Head of caudate nucleus (tissue), 42 donors: Measurements from ENCODE around the gene AK2.
"Not testable (repeated sequence)": the region's sequence is repeated elsewhere in the genome, so short reads cannot be mapped to it uniquely, and the experiment has no call there.

ENCODE experiments used
- DNase-seq, 42 donors: peaks; one replicate each; pipeline versions ENCODE4 v3.0.0 to v3.0.0-alpha.2; 2020 to 2021; ENCODE audit warnings: mixed read lengths in 7 of 42
- intact Hi-C: fragments of 100-400 bp; cut with DNase I; formaldehyde crosslinking; loops from one replicate; pipeline ENCODE4 v1.15.0; 2022

AK2 gene

DNA sequence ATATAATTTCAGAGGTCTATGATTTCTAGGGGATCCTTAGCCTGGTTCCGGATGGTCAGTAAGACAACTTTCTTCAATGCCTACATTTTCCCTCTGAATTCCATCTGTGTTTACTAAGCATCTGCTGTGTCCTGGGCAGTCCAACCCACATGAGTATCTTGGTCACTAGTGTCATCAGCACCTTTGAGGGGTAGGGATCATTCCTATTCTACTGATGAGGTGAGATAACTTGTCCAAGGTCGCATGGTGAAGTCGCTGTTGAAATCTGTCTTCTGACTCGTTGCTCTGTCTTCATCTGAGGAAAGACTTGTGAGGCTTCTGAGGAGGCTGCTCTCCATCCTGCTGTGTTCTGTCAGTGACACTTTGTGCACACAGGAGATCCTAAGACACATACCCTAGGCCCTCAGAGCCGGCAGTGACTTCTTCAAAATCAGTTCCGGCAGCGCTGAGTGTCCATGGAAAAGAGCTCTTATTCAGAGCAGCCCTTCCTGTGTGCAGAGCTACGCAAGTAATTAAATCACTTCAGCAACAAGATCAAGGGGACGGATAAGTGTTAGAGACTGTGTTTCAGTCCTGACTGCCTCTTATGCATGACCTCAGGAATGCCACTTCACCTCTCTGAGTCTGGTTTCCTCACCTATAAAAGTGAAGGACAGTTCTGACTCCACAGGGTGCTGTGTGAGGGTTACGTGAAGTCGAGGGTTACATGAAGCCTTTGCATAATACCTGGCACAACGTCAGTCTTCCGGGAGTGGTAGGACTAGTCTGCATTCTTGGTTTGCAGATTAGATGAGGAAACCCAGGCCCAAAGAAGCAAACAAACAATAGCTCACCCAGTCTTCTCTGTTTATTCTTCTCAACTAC, 28.4 kb downstream of the AK2 start:
- DNase-seq = no peak

DNA sequence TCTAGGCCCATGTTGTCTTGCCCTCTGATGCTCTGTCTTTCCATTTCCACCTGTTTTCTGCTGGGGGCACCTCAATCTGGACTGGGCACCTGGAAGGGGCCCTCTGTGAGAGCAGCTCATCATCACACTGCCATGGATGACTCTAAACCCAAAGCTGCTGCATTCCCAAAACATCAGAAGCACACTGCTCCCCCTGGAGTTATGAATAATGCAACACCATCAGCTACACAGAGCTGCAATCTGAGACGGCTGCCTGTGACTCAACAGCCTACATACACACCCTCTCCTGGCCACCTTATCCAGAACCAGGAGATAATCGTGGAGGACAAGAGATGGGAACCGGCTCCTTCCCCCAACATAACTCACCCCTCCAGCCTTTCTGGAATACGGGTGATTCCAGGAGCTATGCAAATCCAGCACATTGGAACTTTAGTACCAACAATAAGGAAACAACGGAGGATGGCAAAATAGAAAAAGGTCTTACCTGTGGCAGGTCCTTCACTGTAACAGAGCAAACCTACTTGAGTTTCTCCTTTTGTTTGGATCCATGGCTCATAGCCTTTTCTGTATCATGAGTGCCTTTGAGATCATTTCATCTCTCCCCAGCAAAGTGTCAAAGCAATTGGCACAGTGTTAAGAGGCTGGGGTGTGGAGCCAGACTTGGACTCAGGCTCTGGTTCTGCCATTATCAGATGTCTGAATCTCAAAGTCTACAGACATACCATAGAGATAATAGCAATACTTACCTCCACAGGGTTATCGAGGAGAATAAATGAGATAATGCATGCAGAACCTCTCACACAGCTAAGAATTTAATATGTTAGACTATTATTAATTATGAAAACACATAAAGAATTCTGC, 29.3 kb downstream of the AK2 start:
- intact Hi-C loops = loop anchor here (10.0 kb wide), 1 partner anchor 73 kb away; no protein-coding TSS in a partner anchor
- peak in 35 of 42 donors; percentile 23 to 87 (median 55) for DNase-seq

More for the DNA sequence above, 28.4 kb downstream of the AK2 start:
- intact Hi-C loops = loop anchor here (10.0 kb wide), 1 partner anchor 73 kb away; no protein-coding TSS in a partner anchor

DNA sequence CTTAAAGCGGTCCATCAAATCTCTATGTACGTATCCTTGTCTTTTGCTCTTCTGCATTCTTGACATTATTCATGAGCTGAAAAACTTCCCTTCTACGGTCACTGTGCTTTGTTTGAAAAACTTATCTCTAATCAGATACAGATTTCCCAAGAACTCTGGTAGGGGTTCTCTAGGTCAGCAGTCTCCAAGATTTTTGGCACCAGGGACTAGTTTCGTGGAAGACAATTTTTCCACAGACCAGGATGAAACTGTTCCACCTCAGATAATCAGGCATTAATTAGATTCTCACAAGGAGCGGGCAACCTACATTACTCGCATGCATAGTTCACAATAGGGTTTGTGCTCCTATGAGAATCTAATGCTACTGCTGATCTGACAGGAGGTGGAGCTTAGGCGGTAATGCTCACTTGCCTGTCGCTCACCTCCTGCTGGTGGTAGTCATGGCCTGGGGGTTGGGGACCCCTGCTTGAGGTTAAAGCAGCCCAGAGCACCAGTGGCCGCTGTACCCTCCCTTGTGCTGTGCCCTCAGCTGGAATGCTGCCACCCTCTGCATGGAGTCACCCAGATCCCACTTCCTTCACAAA, 30.8 kb downstream of the AK2 start:
- intact Hi-C loops = loop anchor here (10.0 kb wide), 1 partner anchor 71 kb away; no protein-coding TSS in a partner anchor
- DNase-seq = peak in 3 of 42 donors; percentile 19 to 56 (median 55)

GRCh38 chr1:33005117-33005837, 31.4 kb downstream of the AK2 start:
- peak in 1 of 42 donors; percentile 23 for DNase-seq
- intact Hi-C loops = loop anchor here (10.0 kb wide), 1 partner anchor 70 kb away; no protein-coding TSS in a partner anchor

GRCh38 chr1:33004613-33005012, 32.1 kb downstream of the AK2 start:
- DNase-seq = no peak
- intact Hi-C loops = loop anchor here (10.0 kb wide), 1 partner anchor 70 kb away; no protein-coding TSS in a partner anchor

DNA sequence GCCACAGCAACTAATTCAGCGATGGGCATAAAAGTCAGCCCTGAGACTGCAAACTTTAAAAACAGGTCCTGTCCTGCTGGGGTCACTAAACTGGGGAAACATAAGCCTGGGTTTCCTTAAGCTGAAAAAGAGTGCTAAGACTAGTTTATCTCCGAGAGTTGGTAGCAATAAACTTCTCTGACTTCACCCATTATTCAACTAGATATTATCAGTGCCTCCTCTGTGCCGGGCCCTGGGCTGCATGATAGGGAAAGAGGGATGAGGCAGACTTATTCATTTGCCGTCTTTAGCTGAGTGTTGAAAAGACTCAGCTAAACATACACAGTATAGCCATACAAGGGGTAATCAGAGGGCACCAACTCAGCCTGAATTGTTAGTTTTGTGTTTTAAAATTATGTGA, 33.0 kb downstream of the AK2 start:
- intact Hi-C loops = loop anchor here (10.0 kb wide), 1 partner anchor 69 kb away; no protein-coding TSS in a partner anchor
- DNase-seq = no peak

DNA sequence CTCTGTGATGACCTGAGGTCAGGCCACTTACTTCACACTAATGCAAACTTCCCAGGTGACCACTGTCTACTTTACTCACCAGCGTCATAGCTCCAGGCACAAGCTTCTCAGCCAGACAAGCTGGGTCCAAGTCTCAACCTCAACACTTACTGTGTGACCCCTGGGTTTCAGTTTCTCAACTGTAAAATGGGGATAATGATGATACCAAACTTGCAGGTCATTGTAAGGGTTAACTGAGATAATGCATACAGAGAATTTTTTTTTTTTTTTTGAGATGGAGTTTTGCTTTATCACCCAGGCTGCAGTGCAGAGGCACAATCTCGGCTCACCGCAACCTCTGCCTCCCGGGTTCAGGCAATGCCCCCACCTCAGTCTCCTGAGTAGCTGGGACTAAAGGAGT, 34.7 kb downstream of the AK2 start:
- intact Hi-C loops = loop anchor here (10.0 kb wide), 1 partner anchor 67 kb away; no protein-coding TSS in a partner anchor
- DNase-seq = no peak

DNA sequence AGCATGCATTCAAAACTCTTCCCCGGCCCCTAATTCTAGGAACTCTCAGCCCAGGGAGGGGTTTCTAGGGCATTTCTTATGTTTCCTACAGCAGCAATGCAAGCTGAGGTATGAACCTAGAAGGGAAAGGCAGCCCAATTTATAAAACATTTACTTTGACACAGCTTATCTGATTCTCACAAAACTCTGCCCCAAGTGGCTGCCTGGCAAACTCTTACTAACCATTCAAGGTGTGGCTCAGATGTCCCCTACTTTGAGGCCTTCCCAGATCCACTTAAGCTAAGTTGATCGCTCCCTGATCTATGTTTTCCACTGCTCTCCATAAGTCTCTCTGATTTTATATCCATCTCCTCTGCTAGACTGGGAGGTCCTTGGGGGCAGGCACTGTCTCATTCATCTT, 35.4 kb downstream of the AK2 start:
- intact Hi-C loops = loop anchor here (10.0 kb wide), 1 partner anchor 66 kb away; no protein-coding TSS in a partner anchor
- no peak for DNase-seq

- intact Hi-C loops = loop anchor here (10.0 kb wide), 1 partner anchor 66 kb away; no protein-coding TSS in a partner anchor
- DNase-seq = no peak
Measured at GRCh38 chr1:33000427-33001026, 36.2 kb downstream of the AK2 start.

DNA sequence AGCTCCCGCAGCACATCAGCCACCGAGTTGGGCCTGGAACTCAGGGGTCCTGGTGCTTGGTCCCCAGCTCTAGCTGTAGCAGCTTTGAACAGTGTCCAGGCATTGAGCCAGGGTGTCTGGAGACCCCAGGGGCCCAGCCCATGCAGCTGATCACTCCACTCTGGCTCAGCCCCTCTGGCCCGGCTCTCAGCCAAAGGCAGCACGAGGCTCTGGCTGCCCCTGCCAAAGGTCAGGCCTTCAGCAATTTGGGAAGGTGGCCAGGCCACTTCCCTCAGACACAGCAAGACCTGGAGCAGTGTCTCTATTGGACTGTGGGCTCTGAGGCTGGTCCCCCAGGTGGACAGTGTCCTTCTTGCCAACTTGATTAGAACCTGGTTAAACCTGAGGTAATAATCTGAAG, 37.7 kb downstream of the AK2 start:
- no peak for DNase-seq
- intact Hi-C loops = no loop called here

- intact Hi-C loops = no loop called here
- DNase-seq = no peak
Measured at GRCh38 chr1:32998064-32998463, 38.6 kb downstream of the AK2 start.

- intact Hi-C loops = no loop called here
- no peak for DNase-seq
Measured at GRCh38 chr1:32997381-32997891, 39.2 kb downstream of the AK2 start.

DNA sequence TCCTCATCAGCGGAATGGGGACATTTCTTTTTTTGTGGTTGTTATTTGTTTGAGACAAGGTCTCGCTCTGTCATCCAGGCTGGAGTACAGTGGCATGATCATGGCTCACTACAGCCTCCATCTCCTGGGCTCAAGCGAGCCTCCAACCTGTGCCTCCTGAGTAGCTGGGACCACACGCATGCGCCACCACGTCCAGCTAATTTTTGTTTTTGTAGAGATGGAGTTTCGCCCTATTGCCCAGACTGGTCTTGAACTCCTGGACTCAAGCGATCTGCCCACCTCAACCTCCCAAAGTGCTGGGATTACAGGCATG, 43.4 kb downstream of the AK2 start:
- intact Hi-C loops, DNase-seq: not testable (repeated sequence)

GRCh38 chr1:32992489-32993323, 44.0 kb downstream of the AK2 start:
- DNase-seq = peak in 34 of 42 donors; percentile 22 to 75 (median 48)
- intact Hi-C loops = no loop called here

DNA sequence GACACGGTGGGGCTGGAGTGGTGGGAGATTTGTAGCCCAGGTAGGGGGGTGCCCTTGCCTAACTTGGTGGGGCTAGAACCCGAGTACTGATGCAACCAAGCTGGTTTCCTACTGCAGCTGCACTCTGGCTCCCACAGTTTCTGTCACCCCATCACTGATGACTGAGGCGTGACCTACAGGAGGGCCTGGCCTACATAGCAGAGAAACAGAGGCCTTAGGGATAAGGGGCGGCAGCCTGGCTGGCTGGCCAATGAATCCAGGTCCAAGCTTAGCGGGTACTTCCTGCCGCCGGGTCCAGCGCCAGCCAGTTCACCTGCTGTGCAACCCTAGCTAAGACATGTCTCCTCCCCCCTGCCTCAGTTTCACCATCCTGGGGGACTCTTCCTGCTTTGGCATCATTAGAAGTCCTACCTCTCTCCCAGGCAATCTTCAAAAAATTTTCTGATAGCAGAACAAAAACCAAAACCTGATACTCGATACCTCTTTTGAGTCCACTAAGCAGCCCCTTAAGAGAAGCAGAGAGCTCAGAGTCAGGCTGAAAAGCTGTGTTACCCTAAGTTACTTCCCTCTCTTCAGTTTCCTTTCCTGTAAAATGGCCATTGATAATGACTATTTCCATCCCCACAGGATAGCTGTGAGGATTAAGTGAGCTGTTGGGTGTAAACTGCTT, 44.7 kb downstream of the AK2 start:
- intact Hi-C loops = no loop called here
- no peak for DNase-seq

DNA sequence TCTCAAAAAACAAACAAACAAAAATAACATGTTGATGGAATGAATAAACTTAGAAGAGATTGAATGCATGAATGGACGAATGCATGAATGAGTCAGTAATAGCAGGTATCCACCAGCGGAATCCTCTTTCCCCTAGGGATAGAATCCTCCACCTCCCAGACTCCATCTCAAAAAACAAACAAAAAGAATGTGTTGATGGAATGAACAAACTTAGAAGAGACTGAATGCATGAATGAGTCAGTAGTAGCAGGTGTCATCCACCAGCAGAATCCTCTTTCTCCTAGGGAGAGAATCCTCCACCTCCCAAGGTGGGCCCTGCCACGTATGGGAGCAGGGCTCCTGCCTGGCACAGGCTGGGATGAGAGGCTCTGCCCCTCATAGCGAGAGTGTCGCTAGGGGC, 45.3 kb downstream of the AK2 start:
- intact Hi-C loops = no loop called here
- DNase-seq = no peak

GRCh38 chr1:32990887-32991286, 45.8 kb downstream of the AK2 start:
- intact Hi-C loops = no loop called here
- no peak for DNase-seq
